WTC11 (cell line): Measurements from ENCODE around the gene PPP1R12A. TPM values are rescaled to one million over a fixed set of nuclear protein-coding genes. Genes with fewer than 3 reads are reported as not detected.

ENCODE experiments used
- ATAC-seq: fragments of 200-7000 bp; cut with Tn5 transposase; 2 replicates; pipeline ENCODE4 v1.10.0; 2021; ENCODE audit warnings: mild to moderate bottlenecking, moderate library complexity
- CTCF ChIA-PET: fragments of 300-600 bp; sonication (Branson Sonifier 250); formaldehyde crosslinking; loops from one replicate; lab custom pipeline; 2021; ENCODE audit warnings: antibody characterized with exemption; lab: Charles Lee
- POLR2A ChIA-PET: fragments of 350-600 bp; sonication (Branson Sonifier 250); formaldehyde crosslinking; loops from one replicate; lab custom pipeline; 2021; ENCODE audit warnings: antibody characterized with exemption; lab: Charles Lee
- DNase-seq: peaks from one replicate; pipeline ENCODE4 v3.0.0; 2021; ENCODE audit warnings: low spot score
- H3K27ac Mint-ChIP-seq: 2 replicates; pipeline ENCODE4 v1.8.0; 2021; ENCODE audit warnings: mixed read lengths
- H3K27me3 Mint-ChIP-seq: 2 replicates; pipeline ENCODE4 v1.8.0; 2021; ENCODE audit warnings: low read depth, mild to moderate bottlenecking, moderate library complexity, mixed read lengths
- H3K36me3 Mint-ChIP-seq: 2 replicates; pipeline ENCODE4 v1.8.0; 2021; ENCODE audit warnings: mixed read lengths
- H3K4me1 Mint-ChIP-seq: 2 replicates; pipeline ENCODE4 v1.8.0; 2022; ENCODE audit warnings: mixed read lengths
- H3K4me3 Mint-ChIP-seq: 2 replicates; pipeline ENCODE4 v1.8.0; 2021; ENCODE audit warnings: mild to moderate bottlenecking, moderate library complexity, mixed read lengths
- H3K9me3 Mint-ChIP-seq: 2 replicates; pipeline ENCODE4 v1.8.0; 2021; ENCODE audit warnings: mixed read lengths
- AFF4 ChIP-seq: sonication (generic); formaldehyde crosslinking; IDR thresholded peaks from 2 replicates; pipeline ENCODE4 v1.8.1; 2023; ENCODE audit warnings: mild to moderate bottlenecking, missing genetic modification reagents, borderline replicate concordance
- ATF6 ChIP-seq: sonication (generic); formaldehyde crosslinking; IDR thresholded peaks from 2 replicates; pipeline ENCODE4 v1.8.1; 2023; ENCODE audit warnings: mild to moderate bottlenecking, missing genetic modification reagents
- ETV6 ChIP-seq: sonication (generic); formaldehyde crosslinking; IDR thresholded peaks from 2 replicates; pipeline ENCODE4 v1.8.1; 2022; ENCODE audit warnings: mild to moderate bottlenecking, missing genetic modification reagents
- GTF2I ChIP-seq: fragments of 250-450 bp; sonication (Bioruptor Pico); conservative IDR thresholded peaks from 2 replicates; pipeline ENCODE4 v1.4.0; 2021; ENCODE audit warnings: mild to moderate bottlenecking
- HMGXB4 ChIP-seq: sonication (generic); formaldehyde crosslinking; IDR thresholded peaks from 2 replicates; pipeline ENCODE4 v1.8.1; 2023; ENCODE audit warnings: mild to moderate bottlenecking, moderate library complexity, missing genetic modification reagents
- JUN ChIP-seq: sonication (generic); formaldehyde crosslinking; IDR thresholded peaks from 2 replicates; pipeline ENCODE4 v1.8.0; 2023; ENCODE audit warnings: mild to moderate bottlenecking, missing genetic modification reagents
- OVOL2 ChIP-seq: fragments of 250-450 bp; sonication (Bioruptor Pico); IDR thresholded peaks from 2 replicates; pipeline ENCODE4 v1.9.0; 2021; ENCODE audit warnings: mild to moderate bottlenecking, borderline replicate concordance
- PRDM15 ChIP-seq: sonication (generic); formaldehyde crosslinking; IDR thresholded peaks from 2 replicates; pipeline ENCODE4 v1.8.0; 2022; ENCODE audit warnings: missing genetic modification reagents
- PREB ChIP-seq: sonication (generic); formaldehyde crosslinking; IDR thresholded peaks from 2 replicates; pipeline ENCODE4 v1.8.1; 2022; ENCODE audit warnings: mild to moderate bottlenecking, missing genetic modification reagents, moderate library complexity, borderline replicate concordance
- SP1 ChIP-seq: sonication (generic); formaldehyde crosslinking; conservative IDR thresholded peaks from 2 replicates; pipeline ENCODE4 v1.8.1; 2022; ENCODE audit warnings: missing genetic modification reagents
- TEAD4 ChIP-seq: sonication (generic); formaldehyde crosslinking; IDR thresholded peaks from 2 replicates; pipeline ENCODE4 v1.8.0; 2022; ENCODE audit warnings: mild to moderate bottlenecking, missing genetic modification reagents
- USF1 ChIP-seq: sonication (generic); formaldehyde crosslinking; IDR thresholded peaks from 2 replicates; pipeline ENCODE4 v1.8.0; 2022; ENCODE audit warnings: mild to moderate bottlenecking, missing genetic modification reagents
- ZBTB21 ChIP-seq: sonication (generic); formaldehyde crosslinking; IDR thresholded peaks from 2 replicates; pipeline ENCODE4 v1.8.1; 2023; ENCODE audit warnings: mild to moderate bottlenecking, missing genetic modification reagents, borderline replicate concordance
- ZBTB43 ChIP-seq: sonication (generic); formaldehyde crosslinking; IDR thresholded peaks from 2 replicates; pipeline ENCODE4 v1.8.1; 2023; ENCODE audit warnings: mild to moderate bottlenecking, missing genetic modification reagents
- ZNF317 ChIP-seq: sonication (generic); formaldehyde crosslinking; IDR thresholded peaks from 2 replicates; pipeline ENCODE4 v1.8.1; 2023; ENCODE audit warnings: low read depth, mild to moderate bottlenecking, moderate library complexity, missing genetic modification reagents, borderline replicate concordance
- ZNF416 ChIP-seq: fragments of 250-450 bp; sonication (Bioruptor Pico); IDR thresholded peaks from 2 replicates; pipeline ENCODE4 v1.9.0; 2021; ENCODE audit warnings: mild to moderate bottlenecking, inconsistent platforms
- ZNF425 ChIP-seq: fragments of 250-450 bp; sonication (Bioruptor Pico); conservative IDR thresholded peaks from 2 replicates; pipeline ENCODE4 v1.9.0; 2021; ENCODE audit warnings: mild to moderate bottlenecking
- total RNA-seq: library from RNA; stranded (reverse); gene quantifications from 3 replicates; pipeline ENCODE4 v1.2.3, GENCODE V29; 2021

The PPP1R12A gene
- total RNA-seq, 1 experiment from 2014 or later, result 83.8 TPM

GRCh38 chr12:79858518-79858917 is 76.4 kb downstream of the PPP1R12A start (continued):
- TF ChIP-seq AFF4 (CRISPR knock-in tag) (no peak), ZBTB21 (CRISPR knock-in tag) (no peak), USF1 (no peak), PREB (CRISPR knock-in tag) (no peak), ZNF317 (no peak), ZNF416 (CRISPR knock-in tag) (no peak), GTF2I (CRISPR knock-in tag) (no peak)

- no peak for TF ChIP-seq GTF2I (CRISPR knock-in tag)
- no peak for TF ChIP-seq TEAD4 (CRISPR knock-in tag)
- no peak for TF ChIP-seq ZBTB43
- no peak for TF ChIP-seq OVOL2 (CRISPR knock-in tag)
- no peak for TF ChIP-seq PRDM15 (CRISPR knock-in tag)
- TF ChIP-seq ZNF416 (CRISPR knock-in tag), result no peak
- no peak for TF ChIP-seq USF1
- no peak for TF ChIP-seq JUN (CRISPR knock-in tag)
- TF ChIP-seq ZNF425 (CRISPR knock-in tag), result no peak
- no peak for TF ChIP-seq ETV6 (CRISPR knock-in tag)
- no peak for TF ChIP-seq ATF6 (CRISPR knock-in tag)
- no peak for TF ChIP-seq HMGXB4 (CRISPR knock-in tag)
- no peak for TF ChIP-seq SP1 (CRISPR knock-in tag)
- TF ChIP-seq, all 79 proteins: peak for 0
- ChIA-PET POLR2A (no interaction called here), CTCF (no interaction called here)
- H3K4me3 Mint-ChIP-seq, result no peak overlapping the region
- peaks cover 8% of the 10 kb centered on the region for H3K9me3 Mint-ChIP-seq
- no peak overlapping the region for H3K27ac Mint-ChIP-seq
- H3K27me3 Mint-ChIP-seq, result no peaks in the 10 kb centered on the region
- no peak for DNase-seq
- H3K4me1 Mint-ChIP-seq, result peaks cover 19% of the 10 kb centered on the region
- no peak for ATAC-seq
- H3K36me3 Mint-ChIP-seq, result peaks cover 13% of the 10 kb centered on the region
Measured at GRCh38 chr12:79857675-79858074, 77.2 kb downstream of the PPP1R12A start.
